ENCODE data around the gene KRT20. TPM values are rescaled to one million over a fixed set of nuclear protein-coding genes. Genes with fewer than 3 reads are reported as not detected.

Gene KRT20
- total RNA-seq, 1 experiment from 2014 or later: 0.18 TPM

- no peaks in the 10 kb centered on the region for H3K9me2 ChIP-seq (replicated peaks; ENCODE audit: low read length)
- peaks cover 39% of the 10 kb centered on the region for H3K4me1 ChIP-seq (ENCODE audit: insufficient read depth, low read length)
- no peaks in the 10 kb centered on the region for H3K36me3 ChIP-seq (ENCODE audit: low read depth, low read length)
- no peaks in the 10 kb centered on the region for H4K20me1 ChIP-seq (ENCODE audit: low read length)
- TF ChIP-seq EZH2 (IDR thresholded peaks at IDR 0.05; ENCODE audit: low read length, unreplicated experiment) (no peak), EZH2phosphoT487 (IDR thresholded peaks at IDR 0.05; ENCODE audit: borderline replicate concordance, low read length) (no peak), CTCF (conservative IDR thresholded peaks at IDR 0.05; ENCODE audit: low read depth, low read length) (no peak)
- H3K27ac ChIP-seq (ENCODE audit: low read length): peak overlapping the region; percentile 100
- peak overlapping the region; percentile 99 for H3K9ac ChIP-seq (ENCODE audit: low read length)
- CTCF ChIA-PET: interaction anchor here (0.8 kb wide), 1 partner anchor 45 kb away, joined by 6 read pairs; no protein-coding TSS in a partner anchor
- peak overlapping the region; percentile 89 for H3K4me2 ChIP-seq (ENCODE audit: low read length)
- H2AFZ ChIP-seq (ENCODE audit: low read length): no peak overlapping the region
- intact Hi-C loops (cut with micrococcal nuclease): loop anchor here (1.0 to 2.0 kb wide), 3 partner anchors 84 to 752 kb away; partner anchors contain the start of gene KRT15
- DNase-seq (peak; percentile 41), ATAC-seq (peak; percentile 18)
- no peaks in the 10 kb centered on the region for H3K27me3 ChIP-seq (ENCODE audit: low read length)
- BruUV-seq (replicated peaks): TSS peak; percentile 96
- no peaks in the 10 kb centered on the region for H3K9me3 ChIP-seq (ENCODE audit: low read length)
- POLR2A ChIA-PET (ENCODE audit: unreplicated experiment): interaction anchor here (0.6 to 1.1 kb wide), 7 partner anchors 13 to 1064 kb away, joined by 3 to 20 read pairs (median 3); partner anchors contain the start of gene KRTAP4-5
- H3F3A ChIP-seq (ENCODE audit: low read length, unreplicated experiment): peaks cover 11% of the 10 kb centered on the region
- no peaks in the 10 kb centered on the region for H3K79me2 ChIP-seq (ENCODE audit: low read length)
- peak overlapping the region; percentile 62 for H3K4me3 ChIP-seq (ENCODE audit: low read length)
Observed at GRCh38 chr17:40902498-40902897, 17.5 kb upstream of the KRT20 start.

- Histone ChIP-seq H4K20me1 (ENCODE audit: low read length) (no peaks in the 10 kb centered on the region), H3K9ac (ENCODE audit: low read length) (peak overlapping the region; percentile 99), H3K27ac (ENCODE audit: low read length) (peak overlapping the region; percentile 100), H2AFZ (ENCODE audit: low read length) (no peak overlapping the region), H3K4me2 (ENCODE audit: low read length) (peak overlapping the region; percentile 89), H3F3A (ENCODE audit: low read length, unreplicated experiment) (peaks cover 11% of the 10 kb centered on the region), H3K36me3 (ENCODE audit: low read depth, low read length) (no peaks in the 10 kb centered on the region), H3K4me3 (ENCODE audit: low read length) (peak overlapping the region; percentile 62), H3K79me2 (ENCODE audit: low read length) (no peaks in the 10 kb centered on the region), H3K9me3 (ENCODE audit: low read length) (no peaks in the 10 kb centered on the region), H3K27me3 (ENCODE audit: low read length) (no peaks in the 10 kb centered on the region), H3K9me2 (replicated peaks; ENCODE audit: low read length) (no peaks in the 10 kb centered on the region), H3K4me1 (ENCODE audit: insufficient read depth, low read length) (peaks cover 39% of the 10 kb centered on the region)
- TF ChIP-seq EZH2 (IDR thresholded peaks at IDR 0.05; ENCODE audit: low read length, unreplicated experiment) (no peak), CTCF (conservative IDR thresholded peaks at IDR 0.05; ENCODE audit: low read depth, low read length) (no peak), EZH2phosphoT487 (IDR thresholded peaks at IDR 0.05; ENCODE audit: borderline replicate concordance, low read length) (no peak)
- intact Hi-C loops (cut with micrococcal nuclease): loop anchor here (1.0 to 2.0 kb wide), 3 partner anchors 84 to 753 kb away; partner anchors contain the start of gene KRT15
- ChIA-PET POLR2A (ENCODE audit: unreplicated experiment) (interaction anchor here (0.6 to 1.1 kb wide), 7 partner anchors 31 to 1065 kb away, joined by 3 to 20 read pairs (median 4); partner anchors contain the start of gene KRTAP4-5), CTCF (interaction anchor here (0.8 kb wide), 1 partner anchor 45 kb away, joined by 6 read pairs; no protein-coding TSS in a partner anchor)
- peak; percentile 69 for ATAC-seq
- no TSS peak for BruUV-seq (replicated peaks)
- peak; percentile 95 for DNase-seq
Observed at GRCh38 chr17:40901981-40902474, 17.0 kb upstream of the KRT20 start.

GRCh38 chr17:40900809-40901356, 15.8 kb upstream of the KRT20 start:
- intact Hi-C loops (cut with micrococcal nuclease): no loop called here
- Histone ChIP-seq H3K4me3 (ENCODE audit: low read length) (no peak overlapping the region), H3K79me2 (ENCODE audit: low read length) (no peaks in the 10 kb centered on the region), H3K36me3 (ENCODE audit: low read depth, low read length) (no peaks in the 10 kb centered on the region), H3F3A (ENCODE audit: low read length, unreplicated experiment) (peaks cover 11% of the 10 kb centered on the region), H4K20me1 (ENCODE audit: low read length) (no peaks in the 10 kb centered on the region), H3K27ac (ENCODE audit: low read length) (peak overlapping the region; percentile 100), H3K9me2 (replicated peaks; ENCODE audit: low read length) (no peaks in the 10 kb centered on the region), H3K9me3 (ENCODE audit: low read length) (no peaks in the 10 kb centered on the region), H3K4me2 (ENCODE audit: low read length) (peak overlapping the region; percentile 62; the same call in 1 of the 2 replicates), H3K27me3 (ENCODE audit: low read length) (no peaks in the 10 kb centered on the region), H3K4me1 (ENCODE audit: insufficient read depth, low read length) (peaks cover 39% of the 10 kb centered on the region), H3K9ac (ENCODE audit: low read length) (peak overlapping the region; percentile 78), H2AFZ (ENCODE audit: low read length) (no peak overlapping the region)
- no peak for ATAC-seq
- POLR2A ChIA-PET (ENCODE audit: unreplicated experiment): no interaction called here
- no TSS peak for BruUV-seq (replicated peaks)
- CTCF ChIA-PET: no interaction called here
- TF ChIP-seq EZH2 (IDR thresholded peaks at IDR 0.05; ENCODE audit: low read length, unreplicated experiment) (no peak), EZH2phosphoT487 (IDR thresholded peaks at IDR 0.05; ENCODE audit: borderline replicate concordance, low read length) (no peak), CTCF (conservative IDR thresholded peaks at IDR 0.05; ENCODE audit: low read depth, low read length) (no peak)
- no peak for DNase-seq
